ENCODE results near the gene FBXO34.

The FBXO34 gene

GRCh38 chr14:55272922-55273321, 1.7 kb downstream of the FBXO34 start:
- DNase-seq: no peak

- DNase-seq: no peak
These were observed 2.9 kb downstream of the FBXO34 start for GRCh38 chr14:55274146-55274545.

DNA sequence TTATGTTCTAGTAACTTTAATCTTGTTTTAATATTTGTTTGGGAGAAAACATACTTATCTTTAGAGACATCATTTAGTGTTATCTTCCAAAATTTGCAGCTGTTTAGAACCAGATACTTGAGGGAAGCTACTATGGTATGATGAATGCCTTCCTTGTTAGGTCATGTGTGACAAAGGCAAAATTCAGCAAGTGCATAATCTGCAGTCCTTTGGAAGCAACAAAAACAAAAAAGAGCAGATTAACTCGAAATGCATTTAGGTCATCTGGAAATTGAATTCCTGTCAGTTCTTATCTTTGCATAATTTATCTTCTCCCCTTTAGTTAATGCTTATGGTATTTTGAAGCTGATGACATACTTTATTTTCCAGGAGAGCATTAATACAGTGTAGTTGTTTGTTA, 3.5 kb downstream of the FBXO34 start:
- no peak for DNase-seq

DNA sequence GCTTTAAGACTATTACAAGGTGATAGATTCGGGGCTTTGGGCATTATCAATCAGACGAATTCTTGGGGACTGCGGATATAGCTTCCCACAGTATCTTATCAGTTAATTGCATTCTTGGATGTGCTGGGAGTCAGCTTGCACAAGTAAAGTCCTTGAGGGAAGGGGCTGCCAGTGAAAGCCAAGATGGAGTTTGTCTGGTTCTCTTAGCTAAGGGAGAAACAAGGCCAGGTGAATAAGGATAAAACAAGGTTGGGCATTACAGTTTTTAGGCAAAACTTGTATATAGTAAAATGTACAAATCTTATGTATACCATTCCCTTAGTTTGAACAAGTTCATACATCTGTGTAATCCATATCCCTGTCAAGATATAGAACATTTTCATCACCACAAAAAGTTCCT, 5.5 kb downstream of the FBXO34 start:
- DNase-seq: no peak

GRCh38 chr14:55277972-55278740, 6.9 kb downstream of the FBXO34 start:
- no peak for DNase-seq

GRCh38 chr14:55279384-55279783, 8.2 kb downstream of the FBXO34 start:
- DNase-seq: no peak

DNA sequence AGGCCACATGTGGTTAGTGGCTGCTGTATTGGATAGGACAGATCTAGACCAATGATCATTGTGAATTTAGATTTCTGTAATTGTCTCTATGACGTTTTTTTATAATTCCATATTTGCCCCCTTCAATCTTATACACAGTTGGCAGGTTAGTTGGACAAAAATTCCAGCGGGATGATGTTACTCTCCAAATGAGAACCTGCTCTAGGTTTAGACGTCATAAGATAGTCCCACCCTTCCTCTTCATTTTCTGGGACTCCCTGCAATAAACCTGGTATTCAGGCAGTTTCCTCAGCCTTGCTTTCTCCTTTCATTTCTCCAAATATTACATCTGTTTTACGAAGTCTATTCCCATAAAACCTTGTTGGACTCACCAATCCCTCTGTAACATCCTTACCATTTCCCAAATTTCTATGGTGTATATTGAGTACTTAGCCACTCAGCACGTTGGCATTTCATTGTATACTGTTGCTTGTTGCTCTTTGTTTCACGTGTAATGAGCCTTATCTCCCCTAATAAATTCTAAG, 10.2 kb downstream of the FBXO34 start:
- no peak for DNase-seq

GRCh38 chr14:55285048-55285652, 13.9 kb downstream of the FBXO34 start:
- no peak for DNase-seq

- DNase-seq: no peak
These were observed 17.2 kb downstream of the FBXO34 start for GRCh38 chr14:55288439-55288838.

DNA sequence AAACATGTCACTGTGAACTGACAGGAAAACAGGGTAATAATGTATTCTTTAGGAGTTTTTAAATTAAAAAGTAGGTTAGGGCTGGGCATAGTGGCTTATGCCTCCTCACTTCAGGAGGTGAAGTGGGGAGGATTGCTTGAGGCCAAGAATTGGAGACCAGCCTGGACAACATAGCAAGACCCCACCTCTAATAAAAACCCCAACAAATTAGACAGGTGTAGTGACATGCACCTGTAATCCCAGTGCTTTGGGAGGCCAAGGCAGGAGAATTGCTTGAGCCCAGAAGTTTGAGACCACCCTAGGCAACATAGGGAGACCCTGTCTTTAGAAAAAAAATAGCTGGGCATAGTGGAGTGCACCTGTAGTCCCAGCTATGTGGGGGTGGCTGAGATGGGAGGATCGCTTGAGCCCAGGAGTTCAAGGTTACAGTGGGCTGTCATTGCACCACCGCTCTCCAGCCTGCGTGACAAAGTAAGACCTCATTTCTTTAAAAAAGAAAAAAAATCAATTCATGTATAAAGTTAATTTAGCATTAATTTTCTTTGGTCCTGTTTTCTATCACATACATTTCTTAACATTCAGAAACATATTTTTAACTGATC, 20.4 kb downstream of the FBXO34 start:
- no peak for DNase-seq

GRCh38 chr14:55294603-55295002, 23.4 kb downstream of the FBXO34 start:
- no peak for DNase-seq

DNA sequence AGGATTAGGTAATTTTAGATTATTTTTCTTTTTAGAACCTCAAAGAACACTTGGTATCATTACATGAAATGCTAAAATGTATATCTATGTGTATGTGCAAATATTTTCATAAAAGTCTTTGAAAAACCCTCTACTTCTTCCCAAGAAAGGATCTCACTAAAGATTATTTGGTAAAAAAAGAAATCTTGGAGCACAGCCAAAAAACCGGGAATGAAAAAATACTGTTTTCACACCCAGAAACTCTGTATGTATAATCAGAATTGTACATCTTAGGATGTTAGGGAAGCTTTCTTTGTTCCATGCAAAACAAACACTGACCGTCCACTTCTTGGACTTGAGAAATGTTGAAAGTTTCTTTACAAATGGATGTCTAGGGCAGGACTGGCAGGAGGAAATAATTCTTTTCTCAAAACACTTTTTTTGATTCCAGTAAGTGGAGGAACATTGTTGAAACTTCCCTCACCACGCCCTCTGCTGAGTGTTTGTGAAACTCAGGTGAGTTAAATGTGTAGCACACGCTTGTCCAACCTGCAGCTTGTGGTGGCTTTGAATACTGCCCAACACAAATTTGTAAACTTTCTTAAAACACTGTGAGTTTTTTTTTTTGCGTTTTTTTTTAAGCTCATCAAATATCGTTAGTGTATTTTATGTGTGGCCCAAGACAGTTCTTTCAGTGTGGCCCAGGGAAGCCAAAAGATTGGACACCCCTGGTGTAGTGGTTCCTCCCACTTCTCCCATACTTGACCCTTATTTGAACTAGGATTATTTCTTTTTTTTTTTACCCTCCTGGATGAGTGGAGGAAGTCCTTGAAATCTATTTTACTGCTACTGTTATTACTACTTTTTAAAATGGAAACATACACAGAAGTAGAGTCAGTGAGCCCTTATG, 26.6 kb downstream of the FBXO34 start:
- DNase-seq: peak; percentile 45

DNA sequence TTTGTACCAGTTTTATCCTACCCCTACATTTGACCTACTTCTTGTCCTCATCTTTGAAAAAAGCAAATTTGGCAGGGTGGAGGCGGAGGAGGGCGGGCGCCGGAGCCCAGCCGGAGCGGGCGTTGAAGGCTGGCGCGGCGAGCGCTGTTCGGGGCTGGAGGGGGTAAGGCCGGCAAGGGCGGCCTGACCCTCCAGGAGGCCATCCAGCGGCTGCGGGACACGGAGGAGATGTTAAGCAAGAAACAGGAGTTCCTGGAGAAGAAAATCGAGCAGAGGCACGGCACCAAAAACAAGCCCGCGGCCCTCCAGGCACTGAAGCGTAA, 27.2 kb downstream of the FBXO34 start:
- no peak for DNase-seq

DNA sequence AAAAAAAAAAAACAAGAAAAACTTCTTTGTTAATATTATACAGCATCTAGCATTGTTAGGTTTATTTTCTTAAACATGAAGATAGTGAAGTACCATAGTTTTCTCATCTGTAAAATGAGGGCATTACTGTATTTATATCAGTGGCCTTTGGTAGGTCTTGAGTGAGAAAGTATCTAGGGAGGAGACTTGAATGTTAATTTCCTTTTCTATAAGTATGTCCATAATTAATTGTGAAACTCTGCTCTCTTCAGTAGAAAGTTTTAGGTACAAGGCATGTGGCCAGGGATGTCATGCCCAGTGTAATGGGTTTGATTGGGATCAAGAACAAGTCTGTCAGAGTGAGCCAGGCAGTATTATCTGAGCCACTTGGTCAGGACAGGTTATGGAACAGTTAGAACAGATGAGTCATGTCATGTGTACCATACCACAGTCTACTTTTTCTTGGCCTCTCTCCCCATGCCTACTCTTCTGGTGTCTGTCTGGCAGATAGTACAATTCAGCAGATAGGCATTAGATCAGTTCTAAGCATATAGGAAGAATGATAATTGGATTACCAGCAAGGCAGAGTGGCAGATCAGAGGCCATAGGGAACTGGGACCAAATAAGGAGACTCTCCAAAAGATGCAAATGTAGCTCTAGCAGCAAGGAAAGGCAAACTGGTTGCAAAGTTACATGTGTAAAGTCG, 30.4 kb downstream of the FBXO34 start:
- no peak for DNase-seq

DNA sequence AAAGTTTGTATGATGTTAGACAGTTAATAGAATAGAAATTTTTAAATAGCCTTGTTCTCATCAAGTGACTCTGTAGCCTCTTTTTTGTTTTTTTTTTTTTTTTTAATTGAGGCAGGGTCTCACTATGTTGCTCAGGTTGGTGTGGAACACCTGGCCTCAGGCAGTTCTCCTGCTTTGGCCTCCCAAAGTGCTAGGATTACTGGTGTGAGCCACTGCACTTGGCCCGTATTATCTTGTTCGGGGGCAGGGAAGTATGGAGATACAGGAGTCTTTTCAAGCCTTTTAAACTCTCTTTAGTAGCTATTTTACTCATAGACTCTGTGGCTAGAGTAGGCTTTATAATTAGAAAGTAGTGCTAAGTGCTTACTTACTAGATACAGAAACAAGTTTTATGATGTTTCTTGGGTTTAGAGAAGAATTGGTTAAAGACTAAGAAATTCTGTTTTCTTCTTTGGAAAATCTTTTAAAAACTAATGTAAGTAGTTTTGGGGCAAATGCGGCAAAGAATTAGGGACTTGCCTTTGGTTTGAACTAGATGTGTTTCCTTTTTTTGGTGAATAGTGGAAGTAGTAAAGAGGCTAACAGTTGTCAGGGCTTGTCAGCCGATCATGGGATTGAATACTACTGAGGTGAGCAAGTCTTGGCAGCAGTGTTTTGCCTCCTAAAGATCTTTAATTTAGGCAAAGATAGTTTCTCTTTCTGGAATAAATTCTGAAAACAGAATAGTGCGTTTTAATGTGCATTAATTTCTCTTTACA, 31.3 kb downstream of the FBXO34 start:
- DNase-seq: no peak

- DNase-seq: no peak
These were observed 31.9 kb downstream of the FBXO34 start for GRCh38 chr14:55303125-55303499.

DNA sequence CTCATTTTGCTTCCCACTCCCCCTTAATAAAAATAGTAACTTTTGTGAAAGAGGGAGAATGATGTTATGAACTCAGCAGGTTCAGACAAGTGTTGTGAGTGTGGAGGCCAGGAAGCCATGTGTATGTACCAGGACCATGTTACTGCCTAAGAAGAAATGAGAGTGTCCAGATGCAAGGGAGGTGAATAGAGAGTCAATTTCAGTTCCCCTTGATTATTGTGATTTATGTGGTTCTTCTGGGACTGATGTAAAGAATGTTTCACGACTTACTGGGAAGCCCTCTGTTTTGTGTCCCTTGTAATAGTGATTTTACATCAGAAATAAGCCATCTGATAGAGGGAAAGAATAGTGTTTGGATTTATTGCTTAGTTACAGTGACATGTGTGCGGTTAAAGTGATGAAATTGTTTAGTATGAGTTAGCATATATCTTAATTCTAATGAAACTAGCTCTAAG, 32.5 kb downstream of the FBXO34 start:
- DNase-seq: no peak

DNA sequence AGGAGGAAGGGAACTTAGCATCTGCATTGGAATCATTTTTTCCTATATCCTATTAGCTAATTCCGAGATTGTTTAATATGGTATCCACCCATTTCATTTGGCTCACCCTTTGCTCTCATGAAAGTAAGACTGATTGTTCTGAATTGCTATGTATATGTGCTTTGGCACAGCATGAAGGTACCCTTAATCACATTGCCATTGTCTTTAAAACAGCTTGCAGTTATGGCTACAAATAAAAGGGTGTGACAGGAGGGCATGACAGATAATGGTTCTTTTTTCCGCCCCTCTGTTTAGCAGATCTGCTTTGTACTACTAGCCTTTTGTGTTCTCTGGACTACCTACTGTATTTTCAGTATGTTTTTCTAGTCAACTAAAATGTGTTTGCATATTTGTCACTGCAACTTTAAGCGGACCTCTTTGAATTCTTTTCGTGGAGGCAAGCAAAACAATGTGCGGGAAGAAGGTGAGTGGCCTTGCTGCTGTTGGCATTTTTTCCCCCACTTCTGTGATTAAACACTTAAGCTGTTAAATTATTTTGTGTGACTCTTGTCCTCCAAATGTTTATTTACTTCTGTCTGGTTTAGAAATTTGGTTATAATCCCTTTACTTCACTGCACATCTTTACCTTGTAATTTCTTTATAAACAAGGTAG, 35.8 kb downstream of the FBXO34 start:
- peak; percentile 47 for DNase-seq

GRCh38 chr14:55309154-55309553, 37.9 kb downstream of the FBXO34 start:
- no peak for DNase-seq

DNA sequence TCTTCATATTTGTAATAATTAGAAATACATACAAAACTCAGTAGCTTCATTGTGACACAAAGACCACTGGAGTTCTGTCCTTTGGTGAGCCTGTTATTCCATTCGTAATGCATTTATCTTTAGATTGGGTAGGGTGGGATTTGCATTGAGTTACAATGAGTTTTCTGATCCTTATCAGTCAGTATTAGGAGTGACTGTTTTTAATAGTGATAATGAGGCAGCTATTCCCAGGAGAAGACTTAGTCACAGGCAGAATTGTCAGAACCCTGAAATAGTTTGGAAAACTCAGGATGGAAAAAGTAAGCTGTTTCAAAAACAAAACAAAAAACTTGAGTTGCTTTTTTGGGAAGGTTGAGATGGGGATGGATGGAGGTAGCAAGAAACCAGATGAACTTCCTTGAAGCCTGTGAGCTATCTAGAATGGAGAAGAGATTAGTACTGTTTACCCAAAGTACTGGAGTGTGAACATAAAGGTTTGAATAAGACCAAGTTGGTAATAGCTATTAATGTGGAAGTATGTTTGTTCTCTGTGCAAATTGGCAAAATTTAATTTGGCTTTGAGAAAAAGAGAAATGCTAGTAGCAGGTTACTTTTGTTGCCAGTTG, 38.6 kb downstream of the FBXO34 start:
- no peak for DNase-seq
